Activated CD8-positive, alpha-beta T cell treated with anti-CD3 and anti-CD28 coated beads, Interleukin-2, amount 10 ng/mL, durations not matched to agents 7 days and 5 days (primary cell): Measurements from ENCODE around the gene TOX2. TPM values are rescaled to one million over a fixed set of nuclear protein-coding genes. Genes with fewer than 3 reads are reported as not detected.

Experiments used
- ATAC-seq: fragments of 150-1000 bp; cut with Tn5 transposase; one replicate; pipeline ENCODE4 v1.10.0; 2021; ENCODE audit warnings: moderate library complexity
- CTCF ChIA-PET: fragments of 350-600 bp; sonication (Branson Sonifier 250); formaldehyde crosslinking; loops from one replicate; lab custom pipeline; 2021; ENCODE audit warnings: antibody characterized with exemption; lab: Charles Lee
- POLR2A ChIA-PET: fragments of 350-600 bp; sonication (Branson Sonifier 250); formaldehyde crosslinking; loops from one replicate; lab custom pipeline; 2021; ENCODE audit warnings: antibody characterized with exemption; lab: Charles Lee
- DNase-seq: peaks from one replicate; pipeline ENCODE4 v3.0.0-alpha.2; 2020
- H3K27ac Mint-ChIP-seq: one replicate; pipeline ENCODE4 v1.8.0; 2021; ENCODE audit warnings: mild to moderate bottlenecking, mixed read lengths
- H3K27me3 Mint-ChIP-seq: one replicate; pipeline ENCODE4 v1.8.0; 2021; ENCODE audit warnings: low read depth, mixed read lengths
- H3K36me3 Mint-ChIP-seq: one replicate; pipeline ENCODE4 v1.8.0; 2021; ENCODE audit warnings: low read depth, mixed read lengths
- H3K4me1 Mint-ChIP-seq: one replicate; pipeline ENCODE4 v1.8.0; 2021; ENCODE audit warnings: low read depth, mixed read lengths
- H3K4me3 Mint-ChIP-seq: one replicate; pipeline ENCODE4 v1.8.0; 2021; ENCODE audit warnings: mild to moderate bottlenecking, mixed read lengths
- H3K9me3 Mint-ChIP-seq: one replicate; pipeline ENCODE4 v1.8.0; 2022; ENCODE audit warnings: mixed read lengths; ENCODE audit not compliant: insufficient read depth
- total RNA-seq, 2 experiments: library from RNA; stranded (reverse); gene quantifications; one replicate each; pipeline ENCODE4 v1.2.3, GENCODE V29; 2021

TOX2 gene
- total RNA-seq = under 1 TPM; 0.31 to 0.61 TPM

GRCh38 chr20:43914311-43915210 is at the start of gene TOX2:
Gene TOX2 (plus strand): TSS chr20:43914852. CDS start chr20:43914892, 40 bp downstream.
- peaks cover 17% of the 10 kb centered on the region for H3K36me3 Mint-ChIP-seq
- CTCF ChIA-PET = no interaction called here
- POLR2A ChIA-PET = no interaction called here

DNA sequence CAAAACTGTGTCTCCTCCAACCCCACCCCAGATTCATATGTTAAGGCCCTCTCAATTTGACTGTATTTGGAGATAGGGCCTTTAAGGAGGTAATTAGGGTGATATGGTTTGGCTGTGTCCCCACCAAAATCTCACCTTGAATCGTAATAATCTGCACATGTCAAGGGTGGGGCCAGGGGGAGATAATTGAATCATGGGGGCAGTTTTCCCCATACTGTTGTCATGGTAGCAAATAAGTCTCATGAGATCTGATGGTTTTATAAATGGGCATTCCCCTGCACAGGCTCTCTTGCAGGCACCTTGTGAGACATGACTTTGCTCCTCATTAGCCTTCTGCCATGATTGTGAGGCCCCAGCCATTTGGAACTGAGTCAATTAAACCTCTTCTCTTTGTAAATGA is 46.6 kb upstream of the TOX2 start:
- CTCF ChIA-PET = no interaction called here
- no peaks in the 10 kb centered on the region for H3K4me1 Mint-ChIP-seq

More at GRCh38 chr20:43914311-43915210, at the start of gene TOX2:
- Mint-ChIP-seq H3K27me3 (peaks cover 62% of the 10 kb centered on the region), H3K4me3 (peak within 1 kb of the TSS; percentile 70), H3K4me1 (peaks cover 19% of the 10 kb centered on the region), H3K9me3 (peaks cover 15% of the 10 kb centered on the region), H3K27ac (peak within 1 kb of the TSS; percentile 3)
- ATAC-seq (peak; percentile 76), DNase-seq (peak; percentile 41)

GRCh38 chr20:43870484-43870883 is 44.2 kb upstream of the TOX2 start:
- Mint-ChIP-seq H3K27ac (no peak overlapping the region), H3K4me3 (no peak overlapping the region), H3K27me3 (peaks cover 23% of the 10 kb centered on the region), H3K36me3 (no peaks in the 10 kb centered on the region), H3K9me3 (no peaks in the 10 kb centered on the region), H3K4me1 (no peaks in the 10 kb centered on the region)
- ChIA-PET POLR2A (no interaction called here), CTCF (no interaction called here)
- no peak for DNase-seq
- ATAC-seq = no peak

More for the DNA sequence above, 46.6 kb upstream of the TOX2 start:
- H3K4me3 Mint-ChIP-seq = no peak overlapping the region
- POLR2A ChIA-PET = no interaction called here
- ATAC-seq (no peak), DNase-seq (no peak)
- H3K36me3 Mint-ChIP-seq = no peaks in the 10 kb centered on the region
- peaks cover 5% of the 10 kb centered on the region for H3K27me3 Mint-ChIP-seq
- H3K9me3 Mint-ChIP-seq = no peaks in the 10 kb centered on the region
- no peak overlapping the region for H3K27ac Mint-ChIP-seq

DNA sequence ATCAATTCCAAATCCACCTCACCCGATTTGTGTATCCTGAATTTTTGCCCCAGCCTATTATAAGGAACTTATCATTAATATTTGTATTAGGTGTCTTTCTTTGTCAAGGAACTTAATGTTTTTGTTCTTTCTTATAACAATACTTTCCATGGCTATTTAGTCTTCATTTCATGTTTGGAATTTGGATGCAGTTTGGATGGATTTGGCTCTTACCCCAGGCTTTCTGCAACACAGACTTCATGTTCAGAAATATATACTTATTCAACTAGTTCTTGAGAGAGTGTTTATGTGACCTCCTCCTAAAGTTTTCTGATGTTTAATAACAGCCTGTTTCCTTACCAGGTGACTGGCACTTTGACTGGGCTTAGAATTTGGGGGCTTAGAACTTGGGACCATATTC is 35.9 kb upstream of the TOX2 start:
- no peak for DNase-seq
- H3K9me3 Mint-ChIP-seq = no peaks in the 10 kb centered on the region
- H3K27me3 Mint-ChIP-seq = peaks cover 45% of the 10 kb centered on the region
- H3K36me3 Mint-ChIP-seq = no peaks in the 10 kb centered on the region
- no peak overlapping the region for H3K27ac Mint-ChIP-seq
- ChIA-PET CTCF (no interaction called here), POLR2A (no interaction called here)
- no peak overlapping the region for H3K4me3 Mint-ChIP-seq
- no peak for ATAC-seq
- no peaks in the 10 kb centered on the region for H3K4me1 Mint-ChIP-seq

DNA sequence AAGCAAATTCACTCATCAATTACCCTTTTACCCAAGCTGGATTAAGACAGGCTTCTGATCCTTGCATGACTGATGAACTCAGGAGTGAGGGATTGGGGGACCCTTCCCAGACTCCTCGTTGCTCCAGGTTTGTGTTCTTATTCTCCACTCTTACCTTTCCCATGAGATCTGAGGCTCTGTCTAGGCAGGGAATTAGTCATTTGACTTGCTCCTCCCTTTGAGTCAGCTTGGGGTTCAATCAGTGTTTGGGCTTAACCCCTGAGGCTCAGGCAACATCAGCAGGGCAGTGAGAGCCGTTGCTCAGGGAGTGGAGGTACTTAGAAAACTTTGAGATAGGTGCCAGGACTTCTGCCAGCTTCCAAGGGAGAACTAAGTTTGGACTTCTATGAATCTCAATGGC is 20.7 kb upstream of the TOX2 start:
- H3K36me3 Mint-ChIP-seq = no peaks in the 10 kb centered on the region
- no peak for ATAC-seq
- H3K4me1 Mint-ChIP-seq = no peaks in the 10 kb centered on the region
- peaks cover 12% of the 10 kb centered on the region for H3K9me3 Mint-ChIP-seq
- H3K27me3 Mint-ChIP-seq = peaks cover 33% of the 10 kb centered on the region
- POLR2A ChIA-PET = no interaction called here
- H3K27ac Mint-ChIP-seq = no peak overlapping the region
- CTCF ChIA-PET = no interaction called here
- DNase-seq = no peak
- no peak overlapping the region for H3K4me3 Mint-ChIP-seq

DNA sequence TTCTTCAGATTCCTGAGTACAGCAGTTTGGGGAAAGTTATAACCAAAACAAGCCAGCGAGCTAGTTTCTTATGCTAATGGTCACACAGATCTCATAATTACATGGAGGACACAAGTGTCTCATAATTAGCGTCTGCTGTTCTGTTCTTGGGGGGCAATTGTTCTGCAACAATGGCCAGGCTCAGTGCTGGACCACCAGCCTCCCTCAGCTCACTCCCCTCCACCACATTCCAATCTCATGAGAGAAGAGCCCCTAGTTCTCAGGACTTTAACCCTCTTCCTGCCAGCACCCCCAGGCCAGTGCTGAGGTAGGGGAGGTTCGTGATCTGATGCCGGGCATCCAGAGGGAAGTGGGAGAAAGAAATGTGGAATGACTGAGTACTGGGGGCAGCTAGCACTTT is 20.2 kb upstream of the TOX2 start:
- DNase-seq = no peak
- Mint-ChIP-seq H3K9me3 (peaks cover 12% of the 10 kb centered on the region), H3K27me3 (peaks cover 32% of the 10 kb centered on the region), H3K27ac (no peak overlapping the region), H3K4me1 (no peaks in the 10 kb centered on the region), H3K4me3 (no peak overlapping the region), H3K36me3 (no peaks in the 10 kb centered on the region)
- ChIA-PET POLR2A (no interaction called here), CTCF (no interaction called here)
- no peak for ATAC-seq

GRCh38 chr20:43895235-43895634 is 19.4 kb upstream of the TOX2 start:
- ChIA-PET POLR2A (no interaction called here), CTCF (no interaction called here)
- no peak overlapping the region for H3K4me3 Mint-ChIP-seq
- H3K9me3 Mint-ChIP-seq = peaks cover 10% of the 10 kb centered on the region
- DNase-seq (no peak), ATAC-seq (no peak)
- peaks cover 29% of the 10 kb centered on the region for H3K27me3 Mint-ChIP-seq
- no peak overlapping the region for H3K27ac Mint-ChIP-seq
- H3K36me3 Mint-ChIP-seq = no peaks in the 10 kb centered on the region
- no peaks in the 10 kb centered on the region for H3K4me1 Mint-ChIP-seq

- H3K27ac Mint-ChIP-seq = no peak overlapping the region
- ATAC-seq = no peak
- no peaks in the 10 kb centered on the region for H3K4me1 Mint-ChIP-seq
- H3K4me3 Mint-ChIP-seq = no peak overlapping the region
- H3K27me3 Mint-ChIP-seq = peaks cover 32% of the 10 kb centered on the region
- POLR2A ChIA-PET = no interaction called here
- DNase-seq = no peak
- CTCF ChIA-PET = no interaction called here
- no peaks in the 10 kb centered on the region for H3K9me3 Mint-ChIP-seq
- H3K36me3 Mint-ChIP-seq = no peaks in the 10 kb centered on the region
These were observed 15.2 kb upstream of the TOX2 start for GRCh38 chr20:43899274-43900120.

- no peak overlapping the region for H3K4me3 Mint-ChIP-seq
- CTCF ChIA-PET = interaction anchor here (1.5 kb wide), 1 partner anchor 84 kb away, joined by 7 read pairs; no protein-coding TSS in a partner anchor
- no peak for DNase-seq
- no peaks in the 10 kb centered on the region for H3K9me3 Mint-ChIP-seq
- H3K27me3 Mint-ChIP-seq = peaks cover 27% of the 10 kb centered on the region
- ATAC-seq = no peak
- H3K27ac Mint-ChIP-seq = no peak overlapping the region
- no peaks in the 10 kb centered on the region for H3K36me3 Mint-ChIP-seq
- no peaks in the 10 kb centered on the region for H3K4me1 Mint-ChIP-seq
- POLR2A ChIA-PET = no interaction called here
These were observed 14.6 kb upstream of the TOX2 start for GRCh38 chr20:43900121-43900466.

GRCh38 chr20:43900496-43900895 is 14.2 kb upstream of the TOX2 start:
- CTCF ChIA-PET = interaction anchor here (1.5 kb wide), 1 partner anchor 84 kb away, joined by 7 read pairs; no protein-coding TSS in a partner anchor
- ATAC-seq (no peak), DNase-seq (no peak)
- H3K4me1 Mint-ChIP-seq = no peaks in the 10 kb centered on the region
- no peaks in the 10 kb centered on the region for H3K9me3 Mint-ChIP-seq
- H3K27me3 Mint-ChIP-seq = peaks cover 27% of the 10 kb centered on the region
- no peak overlapping the region for H3K4me3 Mint-ChIP-seq
- POLR2A ChIA-PET = no interaction called here
- H3K27ac Mint-ChIP-seq = no peak overlapping the region
- no peaks in the 10 kb centered on the region for H3K36me3 Mint-ChIP-seq

GRCh38 chr20:43901296-43901695 is 13.4 kb upstream of the TOX2 start:
- Mint-ChIP-seq H3K4me3 (no peak overlapping the region), H3K27me3 (peaks cover 27% of the 10 kb centered on the region), H3K27ac (no peak overlapping the region), H3K9me3 (no peaks in the 10 kb centered on the region), H3K4me1 (no peaks in the 10 kb centered on the region), H3K36me3 (no peaks in the 10 kb centered on the region)
- POLR2A ChIA-PET = interaction anchor here (0.6 kb wide), 1 partner anchor 133 kb away, joined by 3 read pairs; no protein-coding TSS in a partner anchor
- CTCF ChIA-PET = interaction anchor here (1.5 kb wide), 1 partner anchor 83 kb away, joined by 7 read pairs; no protein-coding TSS in a partner anchor
- no peak for DNase-seq
- ATAC-seq = no peak
